ENCODE measurements around the gene MRPS18A.
A peak's percentile ranks its signal among the peaks of the same experiment; 100 is the strongest.

Gene MRPS18A

GRCh38 chr6:43712579-43712978, 25.0 kb upstream of the MRPS18A start:
- Histone ChIP-seq H3K36me3 (ENCODE audit: control insufficient read depth in 1 of 2, insufficient read depth in 2 of 2, low read depth in 1 of 2, low read length in 2 of 2) (no peaks in the 10 kb centered on the region), H2BK15ac (ENCODE audit: low read depth, poor library complexity, severe bottlenecking) (no peak overlapping the region)
- WGBS: 93% methylated on average over 5 of the region's 6 CpGs

GRCh38 chr6:43710576-43710975, 23.0 kb upstream of the MRPS18A start:
- Histone ChIP-seq H3K27me3 (ENCODE audit: control insufficient read depth in 1 of 2, insufficient read depth in 1 of 2, low read length in 2 of 2) (peaks cover 0 to 10% of the 10 kb centered on the region in 2 experiments), H4K91ac (ENCODE audit: low read length) (no peak overlapping the region), H3K4me3 (ENCODE audit: insufficient read depth in 1 of 2, low read depth in 1 of 2, low read length in 2 of 2) (no peak overlapping the region), H3K9ac (ENCODE audit: low read length) (no peak overlapping the region), H2BK5ac (ENCODE audit: low read depth, low read length, poor library complexity, severe bottlenecking) (no peak overlapping the region), H3K18ac (ENCODE audit: low read depth in 1 of 2, low read length in 2 of 2) (no peak overlapping the region), H3K4me1 (ENCODE audit: control insufficient read depth, insufficient read depth, low read depth, low read length) (peaks cover 7% of the 10 kb centered on the region), H2BK15ac (ENCODE audit: low read depth, poor library complexity, severe bottlenecking) (no peak overlapping the region), H3K4ac (ENCODE audit: low read depth in 1 of 2, low read length in 2 of 2) (no peak overlapping the region), H2AFZ (ENCODE audit: low read depth, low read length) (no peak overlapping the region), H2AK5ac (ENCODE audit: low read length, severe bottlenecking) (no peak overlapping the region), H2BK12ac (ENCODE audit: low read length in 2 of 2) (peak overlapping the region in 1 of 2 experiments; percentile 57), H3K36me3 (ENCODE audit: control insufficient read depth in 1 of 2, insufficient read depth in 2 of 2, low read depth in 1 of 2, low read length in 2 of 2) (no peaks in the 10 kb centered on the region), H3K79me1 (replicated peaks; ENCODE audit: low read length, poor library complexity, severe bottlenecking) (no peaks in the 10 kb centered on the region), H4K8ac (ENCODE audit: low read length) (no peak overlapping the region), H3K9me3 (ENCODE audit: control insufficient read depth, low read length) (no peaks in the 10 kb centered on the region), H3K23ac (ENCODE audit: low read length in 2 of 2) (no peak overlapping the region), H2BK120ac (ENCODE audit: low read depth, low read length) (no peak overlapping the region), H3K14ac (ENCODE audit: low read length in 2 of 2) (no peak overlapping the region), H3K4me2 (ENCODE audit: low read length, poor library complexity, severe bottlenecking) (no peak overlapping the region), H3K27ac (ENCODE audit: low read length, poor library complexity, severe bottlenecking) (no peak overlapping the region)
- no peak for DNase-seq
- 89% methylated on average over 4 of the region's 4 CpGs for WGBS

More at GRCh38 chr6:43712579-43712978, 25.0 kb upstream of the MRPS18A start:
- Histone ChIP-seq H3K9me3 (ENCODE audit: control insufficient read depth, low read length) (no peaks in the 10 kb centered on the region), H2BK12ac (ENCODE audit: low read length in 2 of 2) (no peak overlapping the region), H3K27me3 (ENCODE audit: control insufficient read depth in 1 of 2, insufficient read depth in 1 of 2, low read length in 2 of 2) (peaks cover 0 to 10% of the 10 kb centered on the region in 2 experiments), H3K18ac (ENCODE audit: low read depth in 1 of 2, low read length in 2 of 2) (no peak overlapping the region), H2AK5ac (ENCODE audit: low read length, severe bottlenecking) (no peak overlapping the region), H3K9ac (ENCODE audit: low read length) (no peak overlapping the region), H3K4ac (ENCODE audit: low read depth in 1 of 2, low read length in 2 of 2) (no peak overlapping the region), H4K8ac (ENCODE audit: low read length) (no peak overlapping the region), H3K4me2 (ENCODE audit: low read length, poor library complexity, severe bottlenecking) (no peak overlapping the region), H3K23ac (ENCODE audit: low read length in 2 of 2) (no peak overlapping the region), H3K79me1 (replicated peaks; ENCODE audit: low read length, poor library complexity, severe bottlenecking) (no peaks in the 10 kb centered on the region), H3K27ac (ENCODE audit: low read length, poor library complexity, severe bottlenecking) (no peak overlapping the region), H2BK120ac (ENCODE audit: low read depth, low read length) (no peak overlapping the region), H2AFZ (ENCODE audit: low read depth, low read length) (no peak overlapping the region), H3K14ac (ENCODE audit: low read length in 2 of 2) (no peak overlapping the region), H2BK5ac (ENCODE audit: low read depth, low read length, poor library complexity, severe bottlenecking) (no peak overlapping the region), H3K4me3 (ENCODE audit: insufficient read depth in 1 of 2, low read depth in 1 of 2, low read length in 2 of 2) (no peak overlapping the region), H3K4me1 (ENCODE audit: control insufficient read depth, insufficient read depth, low read depth, low read length) (peaks cover 11% of the 10 kb centered on the region), H4K91ac (ENCODE audit: low read length) (no peak overlapping the region)
- DNase-seq: no peak

- no peak overlapping the region for H4K91ac ChIP-seq (ENCODE audit: low read length)
- no peak overlapping the region for H2BK15ac ChIP-seq (ENCODE audit: low read depth, poor library complexity, severe bottlenecking)
- H2BK120ac ChIP-seq (ENCODE audit: low read depth, low read length): no peak overlapping the region
- H3K4ac ChIP-seq (ENCODE audit: low read depth in 1 of 2, low read length in 2 of 2): peak overlapping the region in 1 of 2 experiments; percentile 35
- peak overlapping the region in 1 of 2 experiments; percentile 59 for H3K4me3 ChIP-seq (ENCODE audit: insufficient read depth in 1 of 2, low read depth in 1 of 2, low read length in 2 of 2)
- peak overlapping the region; percentile 75 for H3K9ac ChIP-seq (ENCODE audit: low read length)
- no peak overlapping the region for H3K27ac ChIP-seq (ENCODE audit: low read length, poor library complexity, severe bottlenecking)
- peak overlapping the region; percentile 74 for H4K8ac ChIP-seq (ENCODE audit: low read length)
- no peak overlapping the region for H2AFZ ChIP-seq (ENCODE audit: low read depth, low read length)
- no peak for DNase-seq
- H2AK5ac ChIP-seq (ENCODE audit: low read length, severe bottlenecking): no peak overlapping the region
- peaks cover 7% of the 10 kb centered on the region for H3K4me1 ChIP-seq (ENCODE audit: control insufficient read depth, insufficient read depth, low read depth, low read length)
- WGBS: 94% methylated on average over 7 of the region's 7 CpGs
- peaks cover 0 to 10% of the 10 kb centered on the region in 2 experiments for H3K27me3 ChIP-seq (ENCODE audit: control insufficient read depth in 1 of 2, insufficient read depth in 1 of 2, low read length in 2 of 2)
- H3K9me3 ChIP-seq (ENCODE audit: control insufficient read depth, low read length): no peaks in the 10 kb centered on the region
- H3K36me3 ChIP-seq (ENCODE audit: control insufficient read depth in 1 of 2, insufficient read depth in 2 of 2, low read depth in 1 of 2, low read length in 2 of 2): no peaks in the 10 kb centered on the region
- peak overlapping the region; percentile 19 to 25 for H3K18ac ChIP-seq (ENCODE audit: low read depth in 1 of 2, low read length in 2 of 2)
- no peak overlapping the region for H3K4me2 ChIP-seq (ENCODE audit: low read length, poor library complexity, severe bottlenecking)
- H3K14ac ChIP-seq (ENCODE audit: low read length in 2 of 2): no peak overlapping the region
- peak overlapping the region in 1 of 2 experiments; percentile 70 for H2BK12ac ChIP-seq (ENCODE audit: low read length in 2 of 2)
- H2BK5ac ChIP-seq (ENCODE audit: low read depth, low read length, poor library complexity, severe bottlenecking): no peak overlapping the region
- no peaks in the 10 kb centered on the region for H3K79me1 ChIP-seq (replicated peaks; ENCODE audit: low read length, poor library complexity, severe bottlenecking)
- H3K23ac ChIP-seq (ENCODE audit: low read length in 2 of 2): no peak overlapping the region
Observed at GRCh38 chr6:43709654-43710303, 22.2 kb upstream of the MRPS18A start.

GRCh38 chr6:43708860-43709653, 21.5 kb upstream of the MRPS18A start:
- Histone ChIP-seq H3K23ac (ENCODE audit: low read length in 2 of 2) (peak overlapping the region in 1 of 2 experiments; percentile 53), H3K9ac (ENCODE audit: low read length) (peak overlapping the region; percentile 75), H2BK12ac (ENCODE audit: low read length in 2 of 2) (peak overlapping the region; percentile 88 to 96), H3K36me3 (ENCODE audit: control insufficient read depth in 1 of 2, insufficient read depth in 2 of 2, low read depth in 1 of 2, low read length in 2 of 2) (no peaks in the 10 kb centered on the region), H3K4me2 (ENCODE audit: low read length, poor library complexity, severe bottlenecking) (no peak overlapping the region), H4K8ac (ENCODE audit: low read length) (no peak overlapping the region), H4K91ac (ENCODE audit: low read length) (peak overlapping the region; percentile 78), H2AK5ac (ENCODE audit: low read length, severe bottlenecking) (no peak overlapping the region), H3K27ac (ENCODE audit: low read length, poor library complexity, severe bottlenecking) (no peak overlapping the region), H2BK120ac (ENCODE audit: low read depth, low read length) (no peak overlapping the region), H3K14ac (ENCODE audit: low read length in 2 of 2) (no peak overlapping the region), H2AFZ (ENCODE audit: low read depth, low read length) (no peak overlapping the region), H3K4me3 (ENCODE audit: insufficient read depth in 1 of 2, low read depth in 1 of 2, low read length in 2 of 2) (peak overlapping the region in 1 of 2 experiments; percentile 59), H3K18ac (ENCODE audit: low read depth in 1 of 2, low read length in 2 of 2) (peak overlapping the region in 1 of 2 experiments; percentile 61), H3K27me3 (ENCODE audit: control insufficient read depth in 1 of 2, insufficient read depth in 1 of 2, low read length in 2 of 2) (peaks cover 0 to 3% of the 10 kb centered on the region in 2 experiments), H2BK15ac (ENCODE audit: low read depth, poor library complexity, severe bottlenecking) (no peak overlapping the region), H3K4ac (ENCODE audit: low read depth in 1 of 2, low read length in 2 of 2) (peak overlapping the region in 1 of 2 experiments; percentile 75), H3K4me1 (ENCODE audit: control insufficient read depth, insufficient read depth, low read depth, low read length) (peaks cover 4% of the 10 kb centered on the region), H2BK5ac (ENCODE audit: low read depth, low read length, poor library complexity, severe bottlenecking) (no peak overlapping the region), H3K79me1 (replicated peaks; ENCODE audit: low read length, poor library complexity, severe bottlenecking) (no peaks in the 10 kb centered on the region), H3K9me3 (ENCODE audit: control insufficient read depth, low read length) (no peaks in the 10 kb centered on the region)
- DNase-seq: peak; percentile 91
- WGBS: 57% methylated on average over 4 of the region's 5 CpGs
